Jurkat, Clone E6-1 (cell line): Measurements from ENCODE around the gene TM9SF4.

ENCODE experiments used
- DNase-seq: peaks from one replicate; pipeline ENCODE4 v3.0.0-alpha.2; 2011; ENCODE audit warnings: low read depth, low spot score
- H3K4me3 ChIP-seq: 2 replicates; pipeline ENCODE4 v1.5.1; 2011; ENCODE audit warnings: mild to moderate bottlenecking, low read length, control low read depth, moderate library complexity

TM9SF4 gene

GRCh38 chr20:32201296-32201976 lies 91.9 kb downstream of the TM9SF4 start:
- no peak overlapping the region for H3K4me3 ChIP-seq
- no peak for DNase-seq

GRCh38 chr20:32201977-32202363 lies 92.5 kb downstream of the TM9SF4 start:
- DNase-seq: no peak
- H3K4me3 ChIP-seq: no peak overlapping the region

- DNase-seq: no peak
- H3K4me3 ChIP-seq: no peak overlapping the region
These were observed 94.1 kb downstream of the TM9SF4 start for GRCh38 chr20:32203356-32204204.

GRCh38 chr20:32204205-32205109 lies 94.9 kb downstream of the TM9SF4 start:
- no peak overlapping the region for H3K4me3 ChIP-seq
- DNase-seq: no peak

- H3K4me3 ChIP-seq: no peak overlapping the region
- no peak for DNase-seq
These were observed 95.8 kb downstream of the TM9SF4 start for GRCh38 chr20:32205110-32205842.

GRCh38 chr20:32205843-32206759 lies 96.6 kb downstream of the TM9SF4 start:
- no peak for DNase-seq
- peak overlapping the region; percentile 84 for H3K4me3 ChIP-seq

GRCh38 chr20:32206760-32207625 lies 97.5 kb downstream of the TM9SF4 start:
- peak overlapping the region; percentile 84 for H3K4me3 ChIP-seq
- no peak for DNase-seq

- peak within 1 kb of the TSS; percentile 84 for H3K4me3 ChIP-seq
- DNase-seq: peak; percentile 74
These were observed 98.3 kb downstream of the TM9SF4 start, which contains the start of the genes PLAGL2 and POFUT1 for GRCh38 chr20:32207626-32208498. Gene PLAGL2 (minus strand): TSS chr20:32207743. CDS start chr20:32202178, 5,565 bp downstream. Gene POFUT1 (plus strand): TSS chr20:32207880. CDS start chr20:32207942, 62 bp downstream.

GRCh38 chr20:32208499-32209154 lies 99.1 kb downstream of the TM9SF4 start:
- peak overlapping the region; percentile 84 for H3K4me3 ChIP-seq
- DNase-seq: no peak

- no peak for DNase-seq
These were observed 100.5 kb downstream of the TM9SF4 start for GRCh38 chr20:32209850-32210605.

GRCh38 chr20:32213870-32214269 lies 104.4 kb downstream of the TM9SF4 start:
- no peak overlapping the region for H3K4me3 ChIP-seq
- no peak for DNase-seq

More at GRCh38 chr20:32209850-32210605, 100.5 kb downstream of the TM9SF4 start:
- H3K4me3 ChIP-seq: no peak overlapping the region

- no peak for DNase-seq
- H3K4me3 ChIP-seq: no peak overlapping the region
These were observed 105.6 kb downstream of the TM9SF4 start for GRCh38 chr20:32215147-32215546.

- no peak for DNase-seq
- H3K4me3 ChIP-seq: no peak overlapping the region
These were observed 106.2 kb downstream of the TM9SF4 start for GRCh38 chr20:32215729-32216128.
